Activated CD4-positive, alpha-beta T cell treated with anti-CD3 and anti-CD28 coated beads, Interleukin-2, amount 10 ng/mL, durations not matched to agents 7 days and 5 days (primary cell): ENCODE results near the gene LDLRAD4. TPM values are rescaled to one million over a fixed set of nuclear protein-coding genes. Genes with fewer than 3 reads are reported as not detected.
"Not testable (repeated sequence)": the region's sequence is repeated elsewhere in the genome, so short reads cannot be mapped to it uniquely, and the experiment has no call there.

Experiments
- CTCF ChIA-PET: fragments of 350-600 bp; sonication (Branson Sonifier 250); formaldehyde crosslinking; loops from one replicate; lab custom pipeline; 2021; ENCODE audit warnings: antibody characterized with exemption; lab: Charles Lee
- POLR2A ChIA-PET: fragments of 350-600 bp; sonication (Branson Sonifier 250); formaldehyde crosslinking; loops from one replicate; lab custom pipeline; 2021; ENCODE audit warnings: antibody characterized with exemption; lab: Charles Lee
- DNase-seq: peaks from one replicate; pipeline ENCODE4 v3.0.0-alpha.2; 2020
- H3K27ac Mint-ChIP-seq: one replicate; pipeline ENCODE4 v1.8.0; 2021; ENCODE audit warnings: mild to moderate bottlenecking, moderate library complexity, mixed read lengths
- H3K27me3 Mint-ChIP-seq: one replicate; pipeline ENCODE4 v1.8.0; 2021; ENCODE audit warnings: mixed read lengths
- H3K36me3 Mint-ChIP-seq: one replicate; pipeline ENCODE4 v1.8.0; 2021; ENCODE audit warnings: low read depth, mixed read lengths
- H3K4me1 Mint-ChIP-seq: one replicate; pipeline ENCODE4 v1.8.0; 2021; ENCODE audit warnings: mixed read lengths
- H3K4me3 Mint-ChIP-seq: one replicate; pipeline ENCODE4 v1.8.0; 2021; ENCODE audit warnings: mild to moderate bottlenecking, moderate library complexity, mixed read lengths
- H3K9me3 Mint-ChIP-seq: one replicate; pipeline ENCODE4 v1.8.0; 2021; ENCODE audit warnings: mixed read lengths
- total RNA-seq, 2 experiments: library from RNA; stranded (reverse); gene quantifications; one replicate each; pipeline ENCODE4 v1.2.3, GENCODE V29; 2021

LDLRAD4 gene
- total RNA-seq, 2 experiments from 2014 or later = 23.8 to 28.6 TPM

DNA sequence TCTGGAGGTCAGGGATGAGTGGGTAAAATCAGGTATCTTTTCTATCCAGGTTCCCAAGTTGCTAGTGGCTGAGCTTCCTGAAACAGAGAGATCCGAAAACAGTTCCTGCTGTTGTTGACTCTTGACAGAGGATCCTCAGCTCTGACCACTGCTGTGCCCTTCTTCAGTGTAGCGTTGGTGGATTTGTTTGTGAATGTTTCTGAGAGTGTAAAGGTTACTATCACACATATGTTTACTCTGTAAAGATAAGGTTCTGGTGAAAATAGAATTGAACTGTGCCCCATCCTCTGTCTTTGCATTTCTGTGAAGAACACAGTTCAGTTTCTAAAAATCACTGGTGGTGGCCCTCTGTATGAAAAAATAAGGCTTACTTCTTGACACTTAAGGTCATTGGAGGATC is 119.8 kb downstream of the LDLRAD4 start:
- no peak for DNase-seq
- Mint-ChIP-seq H3K27ac (no peak overlapping the region), H3K4me1 (no peaks in the 10 kb centered on the region), H3K36me3 (peaks cover 12% of the 10 kb centered on the region), H3K27me3 (no peaks in the 10 kb centered on the region), H3K4me3 (no peak overlapping the region), H3K9me3 (peaks cover 11% of the 10 kb centered on the region)
- ChIA-PET POLR2A (no interaction called here), CTCF (interaction anchor here (0.6 to 1.2 kb wide), 3 partner anchors 10 to 297 kb away, joined by 3 read pairs; no protein-coding TSS in a partner anchor)

DNA sequence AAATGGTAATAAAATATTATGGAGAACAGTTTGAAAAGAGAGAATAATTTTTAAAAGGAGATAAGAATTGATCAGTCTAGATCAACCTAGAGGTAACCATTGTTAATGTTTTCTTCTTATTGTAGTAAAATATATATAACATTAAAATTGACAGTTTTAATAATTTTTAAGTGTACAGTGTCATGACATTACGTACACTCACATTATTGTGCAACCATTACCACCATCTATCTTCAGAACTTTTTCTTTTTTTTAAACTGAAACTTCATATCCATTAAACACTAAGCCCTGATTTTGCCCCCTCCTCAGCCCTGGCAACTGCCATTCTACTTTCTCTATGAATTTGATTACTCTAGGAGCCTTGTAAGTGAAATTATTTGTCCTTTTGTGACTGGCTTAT is 121.1 kb downstream of the LDLRAD4 start:
- H3K4me1 Mint-ChIP-seq = no peaks in the 10 kb centered on the region
- ChIA-PET POLR2A (no interaction called here), CTCF (no interaction called here)
- DNase-seq = no peak
- no peak overlapping the region for H3K27ac Mint-ChIP-seq
- peaks cover 19% of the 10 kb centered on the region for H3K9me3 Mint-ChIP-seq
- H3K4me3 Mint-ChIP-seq = no peak overlapping the region
- H3K27me3 Mint-ChIP-seq = no peaks in the 10 kb centered on the region
- peaks cover 14% of the 10 kb centered on the region for H3K36me3 Mint-ChIP-seq

DNA sequence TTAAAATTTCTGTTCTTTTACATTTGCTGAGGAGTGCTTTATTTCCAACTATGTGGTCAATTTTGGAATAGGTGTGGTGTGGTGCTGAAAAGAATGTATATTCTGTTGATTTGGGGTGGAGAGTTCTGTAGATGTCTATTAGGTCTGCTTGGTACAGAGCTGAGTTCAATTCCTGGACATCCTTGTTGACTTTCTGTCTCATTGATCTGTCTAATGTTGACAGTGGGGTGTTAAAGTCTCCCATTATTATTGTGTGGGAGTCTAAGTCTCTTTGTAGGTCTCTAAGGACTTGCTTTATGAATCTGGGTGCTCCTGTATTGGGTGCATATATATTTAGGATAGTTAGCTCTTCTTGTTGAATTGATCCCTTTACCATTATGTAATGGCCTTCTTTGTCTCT is 127.9 kb downstream of the LDLRAD4 start:
- H3K4me1 Mint-ChIP-seq, H3K27me3 Mint-ChIP-seq, H3K27ac Mint-ChIP-seq, POLR2A ChIA-PET, CTCF ChIA-PET, H3K4me3 Mint-ChIP-seq, DNase-seq: not testable (repeated sequence)
- Mint-ChIP-seq H3K36me3 (peaks cover 32% of the 10 kb centered on the region), H3K9me3 (peaks cover 31% of the 10 kb centered on the region)

GRCh38 chr18:13353084-13353823 is 134.7 kb downstream of the LDLRAD4 start:
- peak; percentile 25 for DNase-seq
- ChIA-PET POLR2A (no interaction called here), CTCF (interaction anchor here (0.5 to 2.7 kb wide), 6 partner anchors 12 to 81 kb away, joined by 3 to 8 read pairs (median 3); no protein-coding TSS in a partner anchor)
- peak overlapping the region; percentile 71 for H3K27ac Mint-ChIP-seq
- peaks cover 17% of the 10 kb centered on the region for H3K4me1 Mint-ChIP-seq
- H3K36me3 Mint-ChIP-seq = peaks cover 26% of the 10 kb centered on the region
- peaks cover 16% of the 10 kb centered on the region for H3K9me3 Mint-ChIP-seq
- no peaks in the 10 kb centered on the region for H3K27me3 Mint-ChIP-seq
- H3K4me3 Mint-ChIP-seq = no peak overlapping the region

DNA sequence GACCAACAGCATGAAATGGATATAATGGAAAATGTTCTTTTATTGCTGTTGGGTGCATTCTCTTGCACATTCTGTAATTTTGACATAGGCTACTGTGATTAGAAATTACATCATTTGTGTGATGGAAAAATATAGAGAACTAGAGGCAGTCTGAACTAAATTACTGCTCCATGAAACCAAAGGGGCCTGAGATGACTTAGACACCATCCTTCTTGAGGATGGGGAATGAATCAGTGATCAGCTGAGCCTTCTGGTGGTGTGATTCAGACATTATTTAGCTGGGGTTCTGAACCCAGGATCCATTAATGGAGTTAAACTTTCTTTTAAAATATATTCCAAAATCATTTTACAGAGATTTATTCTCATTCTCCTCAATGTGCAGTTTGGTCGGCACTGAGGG is 135.8 kb downstream of the LDLRAD4 start:
- no peaks in the 10 kb centered on the region for H3K27me3 Mint-ChIP-seq
- no peak overlapping the region for H3K4me3 Mint-ChIP-seq

DNA sequence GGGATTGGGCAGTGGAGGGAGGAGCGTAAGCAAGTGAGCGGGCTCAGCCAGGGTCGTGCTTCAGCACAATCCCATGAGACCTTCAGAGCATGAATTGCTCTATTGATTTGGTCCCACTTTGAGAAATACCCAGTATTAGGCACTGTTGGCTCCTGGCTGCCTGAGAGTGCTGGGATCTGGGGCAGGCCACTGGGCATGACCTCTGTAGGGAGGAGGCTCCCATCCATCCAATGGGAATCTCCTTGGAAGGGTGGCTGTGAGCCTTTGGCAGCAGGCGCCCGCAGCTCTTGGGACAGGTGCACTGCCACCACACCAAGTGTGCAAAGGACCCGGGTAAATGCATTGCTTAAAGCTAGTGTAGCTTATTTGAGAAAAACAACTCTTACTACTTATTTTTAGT is 137.5 kb downstream of the LDLRAD4 start:
- H3K4me3 Mint-ChIP-seq = no peak overlapping the region

More for the DNA sequence above, 135.8 kb downstream of the LDLRAD4 start:
- CTCF ChIA-PET = interaction anchor here (0.7 to 2.7 kb wide), 2 partner anchors 11 to 27 kb away, joined by 3 to 8 read pairs; no protein-coding TSS in a partner anchor
- peaks cover 26% of the 10 kb centered on the region for H3K36me3 Mint-ChIP-seq
- POLR2A ChIA-PET = no interaction called here
- H3K4me1 Mint-ChIP-seq = peaks cover 17% of the 10 kb centered on the region
- DNase-seq = no peak
- H3K9me3 Mint-ChIP-seq = peaks cover 11% of the 10 kb centered on the region
- no peak overlapping the region for H3K27ac Mint-ChIP-seq

DNA sequence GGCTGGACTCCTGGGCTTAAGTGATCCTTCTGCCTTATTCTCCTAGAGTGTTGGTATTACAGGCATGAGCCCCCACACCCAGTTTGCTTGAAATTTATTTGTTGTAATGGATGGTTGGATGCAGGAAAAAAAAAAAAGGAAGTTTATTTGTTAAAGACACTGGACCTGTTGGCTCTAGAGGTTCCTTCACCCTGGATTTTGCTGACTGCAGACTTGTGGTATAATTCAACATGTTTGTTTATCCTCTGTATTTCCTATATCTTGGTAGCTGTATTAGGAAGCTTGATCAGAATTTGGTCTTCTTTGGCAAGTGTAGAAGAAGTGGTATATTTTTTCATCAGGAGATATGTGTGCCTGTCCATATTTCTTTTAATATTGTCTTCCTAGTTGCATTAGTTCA is 138.7 kb downstream of the LDLRAD4 start:
- CTCF ChIA-PET = interaction anchor here (0.7 kb wide), 1 partner anchor 38 kb away, joined by 5 read pairs; no protein-coding TSS in a partner anchor
- DNase-seq = no peak
- H3K4me3 Mint-ChIP-seq = no peak overlapping the region
- peaks cover 10% of the 10 kb centered on the region for H3K36me3 Mint-ChIP-seq
- H3K27me3 Mint-ChIP-seq = no peaks in the 10 kb centered on the region
- H3K4me1 Mint-ChIP-seq = peaks cover 17% of the 10 kb centered on the region
- H3K9me3 Mint-ChIP-seq = peaks cover 2% of the 10 kb centered on the region
- POLR2A ChIA-PET = no interaction called here
- no peak overlapping the region for H3K27ac Mint-ChIP-seq

More for the DNA sequence above, 137.5 kb downstream of the LDLRAD4 start:
- Mint-ChIP-seq H3K27me3 (no peaks in the 10 kb centered on the region), H3K36me3 (peaks cover 19% of the 10 kb centered on the region), H3K27ac (no peak overlapping the region), H3K9me3 (peaks cover 4% of the 10 kb centered on the region), H3K4me1 (peaks cover 17% of the 10 kb centered on the region)
- no peak for DNase-seq
- POLR2A ChIA-PET = no interaction called here
- CTCF ChIA-PET = no interaction called here

- ChIA-PET POLR2A (no interaction called here), CTCF (interaction anchor here (0.6 to 1.6 kb wide), 4 partner anchors 9 to 424 kb away, joined by 3 to 6 read pairs (median 5); no protein-coding TSS in a partner anchor)
- H3K4me1 Mint-ChIP-seq = no peaks in the 10 kb centered on the region
- H3K4me3 Mint-ChIP-seq = no peak overlapping the region
- H3K27me3 Mint-ChIP-seq = no peaks in the 10 kb centered on the region
- H3K36me3 Mint-ChIP-seq = no peaks in the 10 kb centered on the region
- no peak overlapping the region for H3K27ac Mint-ChIP-seq
- H3K9me3 Mint-ChIP-seq = peaks cover 2% of the 10 kb centered on the region
- no peak for DNase-seq
Observed at GRCh38 chr18:13359210-13359609, 140.7 kb downstream of the LDLRAD4 start.

GRCh38 chr18:13361431-13361830 is 142.9 kb downstream of the LDLRAD4 start:
- Mint-ChIP-seq H3K27me3 (no peaks in the 10 kb centered on the region), H3K4me3 (no peak overlapping the region), H3K9me3 (no peaks in the 10 kb centered on the region), H3K36me3 (no peaks in the 10 kb centered on the region), H3K4me1 (no peaks in the 10 kb centered on the region), H3K27ac (no peak overlapping the region)
- ChIA-PET POLR2A (no interaction called here), CTCF (no interaction called here)
- no peak for DNase-seq

GRCh38 chr18:13362051-13362450 is 143.5 kb downstream of the LDLRAD4 start:
- Mint-ChIP-seq H3K36me3 (no peaks in the 10 kb centered on the region), H3K27me3 (no peaks in the 10 kb centered on the region), H3K9me3 (no peaks in the 10 kb centered on the region), H3K4me3 (no peak overlapping the region), H3K27ac (no peak overlapping the region), H3K4me1 (no peaks in the 10 kb centered on the region)
- no peak for DNase-seq
- ChIA-PET CTCF (interaction anchor here (1.0 kb wide), 1 partner anchor 27 kb away, joined by 4 read pairs; no protein-coding TSS in a partner anchor), POLR2A (no interaction called here)

GRCh38 chr18:13362607-13363006 is 144.0 kb downstream of the LDLRAD4 start:
- Mint-ChIP-seq H3K27ac (no peak overlapping the region), H3K4me3 (no peak overlapping the region), H3K36me3 (no peaks in the 10 kb centered on the region), H3K4me1 (no peaks in the 10 kb centered on the region), H3K9me3 (no peaks in the 10 kb centered on the region), H3K27me3 (no peaks in the 10 kb centered on the region)
- POLR2A ChIA-PET = no interaction called here
- no peak for DNase-seq
- CTCF ChIA-PET = interaction anchor here (1.0 kb wide), 1 partner anchor 28 kb away, joined by 4 read pairs; no protein-coding TSS in a partner anchor

GRCh38 chr18:13363359-13363758 is 144.8 kb downstream of the LDLRAD4 start:
- peaks cover 1% of the 10 kb centered on the region for H3K4me1 Mint-ChIP-seq
- no peaks in the 10 kb centered on the region for H3K27me3 Mint-ChIP-seq
- POLR2A ChIA-PET = no interaction called here
- H3K27ac Mint-ChIP-seq = no peak overlapping the region
- H3K9me3 Mint-ChIP-seq = no peaks in the 10 kb centered on the region
- CTCF ChIA-PET = interaction anchor here (1.4 kb wide), 1 partner anchor 204 kb away, joined by 3 read pairs; no protein-coding TSS in a partner anchor
- no peak for DNase-seq
- no peaks in the 10 kb centered on the region for H3K36me3 Mint-ChIP-seq
- no peak overlapping the region for H3K4me3 Mint-ChIP-seq

GRCh38 chr18:13364721-13365205 is 146.2 kb downstream of the LDLRAD4 start:
- ChIA-PET POLR2A (interaction anchor here (0.7 kb wide), 1 partner anchor 10 kb away, joined by 3 read pairs; no protein-coding TSS in a partner anchor), CTCF (interaction anchor here (1.2 to 2.0 kb wide), 4 partner anchors 9 to 185 kb away, joined by 3 to 8 read pairs (median 6); no protein-coding TSS in a partner anchor)
- DNase-seq = no peak
- Mint-ChIP-seq H3K9me3 (no peaks in the 10 kb centered on the region), H3K36me3 (no peaks in the 10 kb centered on the region), H3K4me1 (peaks cover 10% of the 10 kb centered on the region), H3K4me3 (no peak overlapping the region), H3K27me3 (no peaks in the 10 kb centered on the region), H3K27ac (no peak overlapping the region)
